Type B pancreatic cell (in vitro differentiated cells): ENCODE results near the gene PLCB2. TPM values are rescaled to one million over a fixed set of nuclear protein-coding genes. Genes with fewer than 3 reads are reported as not detected.

Source experiments
- DNase-seq: peaks from one replicate; pipeline ENCODE4 v3.0.0; 2021; ENCODE audit warnings: mixed read lengths; ENCODE audit not compliant: unreplicated experiment; ENCODE audit errors: extremely low spot score
- H3K27ac Mint-ChIP-seq: 2 replicates; pipeline ENCODE4 v1.8.0; 2021; ENCODE audit warnings: mild to moderate bottlenecking, mixed read lengths
- H3K27me3 Mint-ChIP-seq: 2 replicates; pipeline ENCODE4 v1.8.0; 2021; ENCODE audit warnings: mixed read lengths
- H3K36me3 Mint-ChIP-seq: 2 replicates; pipeline ENCODE4 v1.8.0; 2021; ENCODE audit warnings: mixed read lengths
- H3K4me1 Mint-ChIP-seq: one replicate; pipeline ENCODE4 v1.8.0; 2021; ENCODE audit warnings: mixed read lengths; ENCODE audit not compliant: unreplicated experiment
- H3K4me3 Mint-ChIP-seq: 2 replicates; pipeline ENCODE4 v1.8.0; 2021; ENCODE audit warnings: mild to moderate bottlenecking, mixed read lengths
- H3K9me3 Mint-ChIP-seq: 2 replicates; pipeline ENCODE4 v1.8.0; 2021; ENCODE audit warnings: mixed read lengths
- total RNA-seq: library from RNA; stranded (reverse); gene quantifications from 2 replicates; pipeline ENCODE4 v1.2.1, GENCODE V29; 2021; ENCODE audit warnings: low replicate concordance
- TF ChIP-seq, protein P1 (sequence below): fragments of 200-600 bp; sonication (generic); conservative IDR thresholded peaks from 2 replicates; pipeline ENCODE4 v1.5.0; 2021; ENCODE audit warnings: antibody characterized with exemption, mild to moderate bottlenecking

The PLCB2 gene
- total RNA-seq, 1 donor from 2014 or later, result 5.8 TPM

DNA sequence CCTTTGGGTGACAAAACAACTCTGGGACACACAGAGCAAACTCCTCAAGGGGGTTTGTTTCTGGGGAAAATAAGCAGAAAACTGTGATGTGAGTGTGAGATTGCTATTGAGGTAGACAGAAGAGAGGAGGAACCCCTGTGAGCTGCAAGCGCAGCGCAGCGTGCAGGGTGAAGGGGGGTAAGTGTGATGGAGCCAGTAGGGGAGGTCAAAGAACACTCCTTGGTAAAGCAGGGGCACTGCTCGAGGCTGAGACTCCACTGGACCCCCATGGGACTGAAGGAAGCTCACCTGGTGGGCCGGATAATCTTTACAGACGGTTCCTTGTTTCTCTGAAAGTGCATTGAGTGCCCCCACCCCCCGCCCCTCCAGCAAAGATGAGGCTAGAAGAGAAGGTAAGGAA is 23.3 kb upstream of the PLCB2 start:
- peaks cover 4% of the 10 kb centered on the region for H3K27me3 Mint-ChIP-seq
- TF ChIP-seq, protein P1, sequence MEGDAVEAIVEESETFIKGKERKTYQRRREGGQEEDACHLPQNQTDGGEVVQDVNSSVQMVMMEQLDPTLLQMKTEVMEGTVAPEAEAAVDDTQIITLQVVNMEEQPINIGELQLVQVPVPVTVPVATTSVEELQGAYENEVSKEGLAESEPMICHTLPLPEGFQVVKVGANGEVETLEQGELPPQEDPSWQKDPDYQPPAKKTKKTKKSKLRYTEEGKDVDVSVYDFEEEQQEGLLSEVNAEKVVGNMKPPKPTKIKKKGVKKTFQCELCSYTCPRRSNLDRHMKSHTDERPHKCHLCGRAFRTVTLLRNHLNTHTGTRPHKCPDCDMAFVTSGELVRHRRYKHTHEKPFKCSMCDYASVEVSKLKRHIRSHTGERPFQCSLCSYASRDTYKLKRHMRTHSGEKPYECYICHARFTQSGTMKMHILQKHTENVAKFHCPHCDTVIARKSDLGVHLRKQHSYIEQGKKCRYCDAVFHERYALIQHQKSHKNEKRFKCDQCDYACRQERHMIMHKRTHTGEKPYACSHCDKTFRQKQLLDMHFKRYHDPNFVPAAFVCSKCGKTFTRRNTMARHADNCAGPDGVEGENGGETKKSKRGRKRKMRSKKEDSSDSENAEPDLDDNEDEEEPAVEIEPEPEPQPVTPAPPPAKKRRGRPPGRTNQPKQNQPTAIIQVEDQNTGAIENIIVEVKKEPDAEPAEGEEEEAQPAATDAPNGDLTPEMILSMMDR, result no peak
- peaks cover 43% of the 10 kb centered on the region for H3K4me1 Mint-ChIP-seq
- H3K36me3 Mint-ChIP-seq, result no peaks in the 10 kb centered on the region
- no peak overlapping the region for H3K4me3 Mint-ChIP-seq
- H3K27ac Mint-ChIP-seq, result no peak overlapping the region
- DNase-seq, result no peak
- H3K9me3 Mint-ChIP-seq, result no peaks in the 10 kb centered on the region

DNA sequence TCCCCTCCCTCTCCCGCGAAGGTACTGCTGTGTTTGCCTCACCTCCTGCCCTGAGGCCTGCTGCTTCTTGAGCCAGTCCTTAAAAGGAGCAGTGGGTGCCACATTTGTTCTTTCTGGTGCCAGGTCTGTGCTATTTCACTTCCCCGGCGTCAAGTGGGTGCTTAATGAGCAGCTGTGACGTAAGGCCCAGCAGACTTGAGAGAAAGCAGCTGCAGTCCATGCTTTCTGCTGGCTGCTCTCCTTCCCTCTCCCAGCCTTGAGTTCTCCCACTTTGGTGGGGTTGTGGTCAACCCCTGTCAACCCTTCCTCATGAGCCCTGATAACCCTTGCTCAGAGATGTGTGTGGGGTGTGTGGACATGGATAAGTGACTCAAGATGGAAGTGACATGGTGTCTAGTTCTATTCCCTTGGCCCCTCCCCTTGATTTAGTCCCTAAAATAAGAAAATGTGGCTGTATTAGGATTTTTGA is 22.7 kb upstream of the PLCB2 start:
- DNase-seq, result no peak
- Mint-ChIP-seq H3K4me3 (no peak overlapping the region), H3K27ac (no peak overlapping the region), H3K27me3 (peaks cover 5% of the 10 kb centered on the region), H3K36me3 (no peaks in the 10 kb centered on the region), H3K9me3 (no peaks in the 10 kb centered on the region), H3K4me1 (peaks cover 48% of the 10 kb centered on the region)
- TF ChIP-seq, protein P1, result no peak

DNA sequence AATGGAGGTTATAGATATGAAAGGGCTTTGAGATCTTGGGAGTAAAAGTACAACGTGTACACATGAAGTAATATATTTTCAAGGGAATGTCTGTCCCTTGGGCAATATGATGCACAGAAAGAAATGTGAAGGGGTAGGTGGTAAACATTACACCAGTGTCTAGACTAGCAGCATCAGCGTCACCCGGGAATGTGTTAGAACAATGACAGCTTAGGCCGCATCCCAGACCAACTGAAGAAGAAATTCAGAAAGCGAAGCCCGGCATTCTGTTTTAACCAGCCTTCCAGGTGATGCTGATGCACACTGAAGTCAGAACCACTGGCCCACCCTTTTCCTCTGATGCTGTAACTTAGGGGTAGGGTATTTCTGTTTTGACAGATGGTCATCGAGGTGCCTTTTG is 22.1 kb upstream of the PLCB2 start:
- Mint-ChIP-seq H3K36me3 (peaks cover 3% of the 10 kb centered on the region), H3K27ac (no peak overlapping the region), H3K27me3 (peaks cover 11% of the 10 kb centered on the region), H3K4me3 (no peak overlapping the region), H3K4me1 (peaks cover 53% of the 10 kb centered on the region), H3K9me3 (no peaks in the 10 kb centered on the region)
- TF ChIP-seq, protein P1, result no peak
- DNase-seq, result no peak

DNA sequence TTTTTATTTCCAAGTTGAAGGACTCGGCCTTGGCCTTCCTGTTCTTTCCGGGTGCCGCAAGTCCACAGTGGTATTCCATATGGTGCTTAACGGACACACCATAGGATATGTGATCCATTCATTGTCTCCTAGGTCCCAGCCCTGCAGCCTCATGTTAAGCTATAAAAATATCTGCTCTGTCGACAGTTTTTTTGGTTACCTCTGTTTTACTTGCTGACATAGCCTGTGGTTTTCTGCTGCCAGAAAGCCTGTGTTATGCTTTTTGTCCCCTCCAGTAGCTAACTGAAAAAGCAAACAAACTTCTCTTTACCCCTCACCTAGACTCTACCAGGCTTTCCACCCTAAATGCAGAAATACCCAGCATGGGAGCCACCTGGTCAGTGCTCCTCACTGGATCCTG is 21.0 kb upstream of the PLCB2 start:
- H3K27me3 Mint-ChIP-seq, result peaks cover 12% of the 10 kb centered on the region
- H3K4me1 Mint-ChIP-seq, result peaks cover 47% of the 10 kb centered on the region
- H3K27ac Mint-ChIP-seq, result no peak overlapping the region
- H3K9me3 Mint-ChIP-seq, result no peaks in the 10 kb centered on the region
- DNase-seq, result no peak
- TF ChIP-seq, protein P1, result no peak
- H3K4me3 Mint-ChIP-seq, result peak overlapping the region; percentile 51
- peaks cover 3% of the 10 kb centered on the region for H3K36me3 Mint-ChIP-seq

DNA sequence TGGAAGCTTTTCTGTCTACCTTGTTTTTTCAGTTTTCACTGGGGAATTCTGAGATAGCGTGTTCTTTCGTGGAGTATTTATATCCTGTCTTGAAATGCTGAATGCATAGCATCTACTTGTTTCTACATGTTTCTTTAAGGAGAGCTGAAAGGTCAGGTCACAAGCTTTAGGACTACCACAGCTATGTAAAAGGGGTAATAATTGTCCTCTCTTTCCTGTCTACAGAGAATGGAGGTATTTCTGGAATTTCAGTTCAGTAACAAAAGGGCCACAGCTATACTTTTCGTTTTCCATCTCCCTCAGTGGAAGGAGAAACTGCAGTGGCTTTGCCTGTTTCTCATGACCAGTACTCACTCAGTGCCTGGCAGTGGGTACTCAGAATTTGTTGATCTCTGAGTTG is 20.4 kb upstream of the PLCB2 start:
- Mint-ChIP-seq H3K27me3 (peaks cover 13% of the 10 kb centered on the region), H3K27ac (peak overlapping the region; percentile 17), H3K36me3 (peaks cover 3% of the 10 kb centered on the region), H3K4me1 (peaks cover 44% of the 10 kb centered on the region), H3K9me3 (no peaks in the 10 kb centered on the region), H3K4me3 (peak overlapping the region; percentile 29)
- no peak for DNase-seq
- TF ChIP-seq, protein P1, result no peak

DNA sequence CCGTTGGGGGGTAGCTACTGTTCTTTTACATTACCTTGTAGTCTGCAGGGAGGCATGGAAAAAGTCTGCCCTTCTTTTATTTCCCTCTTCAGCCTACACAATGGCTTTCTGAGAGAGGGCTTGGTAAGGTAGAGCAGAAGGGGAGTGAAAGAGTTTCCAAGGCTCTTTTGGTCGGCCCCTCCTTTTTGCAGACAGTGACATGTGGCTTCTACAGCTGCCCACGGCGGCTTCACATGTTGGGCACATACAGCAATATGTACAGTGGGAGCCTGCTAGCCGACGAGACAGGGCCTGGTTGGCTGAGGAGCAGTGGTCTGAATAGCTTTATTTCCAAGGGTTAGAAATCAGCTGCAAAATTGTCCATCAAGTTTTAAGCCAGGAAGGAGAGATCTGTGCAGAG is 19.7 kb upstream of the PLCB2 start:
- no peak for DNase-seq

More for the DNA sequence above, 19.7 kb upstream of the PLCB2 start:
- TF ChIP-seq, protein P1, result no peak
- H3K27ac Mint-ChIP-seq, result no peak overlapping the region
- H3K9me3 Mint-ChIP-seq, result no peaks in the 10 kb centered on the region
- H3K4me1 Mint-ChIP-seq, result peaks cover 44% of the 10 kb centered on the region
- H3K4me3 Mint-ChIP-seq, result peak overlapping the region; percentile 29
- peaks cover 15% of the 10 kb centered on the region for H3K27me3 Mint-ChIP-seq
- peaks cover 3% of the 10 kb centered on the region for H3K36me3 Mint-ChIP-seq
